Fibroblast of lung (primary cell): ENCODE results near the gene RNF123. TPM values are rescaled to one million over a fixed set of nuclear protein-coding genes. Genes with fewer than 3 reads are reported as not detected.

Source experiments
- DNase-seq, 2 donors: peaks; one replicate each; pipeline versions ENCODE4 v3.0.0 to v3.0.0-alpha.2; 2010; ENCODE audit warnings: low read depth in 2 of 2
- H2AFZ ChIP-seq: 2 replicates; pipeline ENCODE4 v1.5.1; 2012; ENCODE audit warnings: low read length, control low read depth, inconsistent platforms
- H3K27ac ChIP-seq: 2 replicates; pipeline ENCODE4 v1.5.1; 2011; ENCODE audit warnings: low read length, control low read depth; ENCODE audit not compliant: insufficient read depth
- H3K27me3 ChIP-seq: 2 replicates; pipeline ENCODE4 v1.5.1; 2011; ENCODE audit warnings: mild to moderate bottlenecking, low read length; ENCODE audit not compliant: control insufficient read depth, insufficient read depth
- H3K36me3 ChIP-seq: 2 replicates; pipeline ENCODE4 v1.5.1; 2011; ENCODE audit warnings: low read length; ENCODE audit not compliant: control insufficient read depth, insufficient read depth
- H3K4me1 ChIP-seq: 2 replicates; pipeline ENCODE4 v1.5.1; 2011; ENCODE audit warnings: low read length; ENCODE audit not compliant: control insufficient read depth, insufficient read depth; ENCODE audit errors: extremely low read depth
- H3K4me2 ChIP-seq: 2 replicates; pipeline ENCODE4 v1.5.1; 2011; ENCODE audit warnings: low read length, control low read depth; ENCODE audit not compliant: insufficient read depth; ENCODE audit errors: extremely low read depth
- H3K4me3 ChIP-seq, 4 experiments: fragments of 200-600 bp in 1 of 4; sonication (generic) in 1 of 4; replicated peaks in 1 of 4; 2 replicates each; pipeline ENCODE4 v1.5.1; 2011 to 2016; ENCODE audit warnings: low read length in 4 of 4, low read depth in 3 of 4, mild to moderate bottlenecking in 3 of 4, control low read depth in 2 of 4, inconsistent platforms in 1 of 4, mixed read lengths in 1 of 4; ENCODE audit not compliant: insufficient read depth in 1 of 4; ENCODE audit errors: control extremely low read depth in 1 of 4
- H3K79me2 ChIP-seq: 2 replicates; pipeline ENCODE4 v1.5.1; 2012; ENCODE audit warnings: mild to moderate bottlenecking, low read length, inconsistent platforms; ENCODE audit not compliant: control insufficient read depth, insufficient read depth
- H3K9ac ChIP-seq: 2 replicates; pipeline ENCODE4 v1.5.1; 2011; ENCODE audit warnings: mild to moderate bottlenecking, low read length, control low read depth; ENCODE audit not compliant: insufficient read depth
- H3K9me3 ChIP-seq: 2 replicates; pipeline ENCODE4 v1.5.1; 2012; ENCODE audit warnings: low read depth, low read length; ENCODE audit not compliant: control insufficient read depth, insufficient read depth
- H4K20me1 ChIP-seq: 2 replicates; pipeline ENCODE4 v1.5.1; 2011; ENCODE audit warnings: low read length; ENCODE audit not compliant: control insufficient read depth, insufficient read depth; ENCODE audit errors: extremely low read depth
- CTCF ChIP-seq, 2 donors: IDR thresholded peaks in 1 of 2; conservative IDR thresholded peaks in 1 of 2; 1 replicate in 1 of 2; 2 replicates in 1 of 2; pipeline ENCODE4 v1.5.1; 2011 to 2012; ENCODE audit warnings: low read length in 2 of 2, control low read depth in 1 of 2, inconsistent platforms in 1 of 2, low read depth in 1 of 2, mild to moderate bottlenecking in 1 of 2
- EZH2 ChIP-seq: IDR thresholded peaks from 2 replicates; pipeline ENCODE4 v1.5.1; 2012; ENCODE audit warnings: low read length, control low read depth, mild to moderate bottlenecking; ENCODE audit errors: missing control alignments
- polyA plus RNA-seq, 2 donors: library from polyadenylated mRNA; depleted of rRNA in 1 of 2; stranded (reverse) in 1 of 2; unstranded in 1 of 2; fragments of >200 nt; gene quantifications; 2 replicates each; pipeline ENCODE4 v1.2.1, GENCODE V29; 2011 to 2012; ENCODE audit warnings: missing spikeins in 1 of 2
- total RNA-seq: library from RNA; depleted of rRNA; stranded (reverse); fragments of >200 nt; gene quantifications from 2 replicates; pipeline ENCODE4 v1.2.1, GENCODE V29; 2014

RNF123 gene
- total and polyA plus RNA-seq, 2 donors (not counting 1 experiment from before 2014, with no cell fraction given) = 16.5 to 27.1 TPM

- no peak overlapping the region for H3K9ac ChIP-seq
- H3K27ac ChIP-seq = no peak overlapping the region
- no peak for TF ChIP-seq EZH2
- TF ChIP-seq CTCF (conservative IDR thresholded peaks at IDR 0.05 in 1 of 2, IDR thresholded peaks at IDR 0.05 in 1 of 2; ENCODE audit: low read depth in 1 of 2, low read length in 2 of 2) = no peak
- no peak overlapping the region for H3K4me3 ChIP-seq
- H2AFZ ChIP-seq = no peak overlapping the region
- no peak overlapping the region for H3K4me2 ChIP-seq
- no peaks in the 10 kb centered on the region for H4K20me1 ChIP-seq
- H3K36me3 ChIP-seq = no peaks in the 10 kb centered on the region
- no peaks in the 10 kb centered on the region for H3K4me1 ChIP-seq
- H3K27me3 ChIP-seq = no peaks in the 10 kb centered on the region
- no peaks in the 10 kb centered on the region for H3K9me3 ChIP-seq
- H3K79me2 ChIP-seq = no peaks in the 10 kb centered on the region
- peak in 1 of 2 donors; percentile 19 for DNase-seq
Observed at GRCh38 chr3:49647741-49648140, 41.6 kb upstream of the RNF123 start.

- Histone ChIP-seq H3K27ac (no peak overlapping the region), H3K79me2 (no peaks in the 10 kb centered on the region), H4K20me1 (no peaks in the 10 kb centered on the region), H3K27me3 (no peaks in the 10 kb centered on the region), H2AFZ (no peak overlapping the region), H3K9me3 (no peaks in the 10 kb centered on the region), H3K4me2 (no peak overlapping the region), H3K36me3 (no peaks in the 10 kb centered on the region), H3K9ac (no peak overlapping the region), H3K4me3 (no peak overlapping the region), H3K4me1 (no peaks in the 10 kb centered on the region)
- TF ChIP-seq CTCF (conservative IDR thresholded peaks at IDR 0.05 in 1 of 2, IDR thresholded peaks at IDR 0.05 in 1 of 2; ENCODE audit: low read depth in 1 of 2, low read length in 2 of 2) (no peak), EZH2 (no peak)
- DNase-seq = no peak
Observed at GRCh38 chr3:49648354-49649019, 40.9 kb upstream of the RNF123 start.

GRCh38 chr3:49649576-49649975, 39.8 kb upstream of the RNF123 start:
- Histone ChIP-seq H3K4me2 (no peak overlapping the region), H3K4me1 (no peaks in the 10 kb centered on the region), H3K79me2 (no peaks in the 10 kb centered on the region), H3K36me3 (no peaks in the 10 kb centered on the region), H3K9me3 (no peaks in the 10 kb centered on the region), H4K20me1 (no peaks in the 10 kb centered on the region), H3K4me3 (no peak overlapping the region), H2AFZ (no peak overlapping the region), H3K27ac (no peak overlapping the region), H3K9ac (no peak overlapping the region), H3K27me3 (no peaks in the 10 kb centered on the region)
- DNase-seq = no peak
- TF ChIP-seq CTCF (conservative IDR thresholded peaks at IDR 0.05 in 1 of 2, IDR thresholded peaks at IDR 0.05 in 1 of 2; ENCODE audit: low read depth in 1 of 2, low read length in 2 of 2) (no peak), EZH2 (no peak)
